Lung (tissue), 12 donors: ENCODE data around the gene TMEM161A. TPM values are rescaled to one million over a fixed set of nuclear protein-coding genes. Genes with fewer than 3 reads are reported as not detected.
"Not testable (repeated sequence)": the region's sequence is repeated elsewhere in the genome, so short reads cannot be mapped to it uniquely, and the experiment has no call there.

ENCODE experiments used
- ATAC-seq: fragments of 200-7000 bp; cut with Tn5 transposase; one replicate; pipeline ENCODE4 v1.9.1; 2020; ENCODE audit warnings: moderate number of reproducible peaks; ENCODE audit not compliant: insufficient read depth, low FRiP score
- DNase-seq, 3 donors: peaks; one replicate each; pipeline ENCODE4 v3.0.0-alpha.2; 2013 to 2017
- H3K27ac ChIP-seq, 2 donors: one replicate each; pipeline ENCODE4 v1.5.1; 2013; ENCODE audit warnings: mild to moderate bottlenecking in 2 of 2, moderate library complexity in 2 of 2, control low read depth in 1 of 2, inconsistent platforms in 1 of 2, low read depth in 1 of 2, low read length in 1 of 2
- H3K27me3 ChIP-seq, 3 donors: one replicate each; pipeline ENCODE4 v1.5.1; 2013; ENCODE audit warnings: low read length in 2 of 3; ENCODE audit not compliant: control insufficient read depth in 3 of 3, insufficient read depth in 3 of 3
- H3K36me3 ChIP-seq, 4 donors: one replicate each; pipeline ENCODE4 v1.5.1; 2013; ENCODE audit warnings: low read length in 4 of 4, mild to moderate bottlenecking in 1 of 4, moderate library complexity in 1 of 4; ENCODE audit not compliant: control insufficient read depth in 4 of 4, insufficient read depth in 4 of 4
- H3K4me1 ChIP-seq, 5 donors: one replicate each; pipeline ENCODE4 v1.5.1; 2013; ENCODE audit warnings: low read length in 5 of 5, mild to moderate bottlenecking in 2 of 5, moderate library complexity in 1 of 5; ENCODE audit not compliant: control insufficient read depth in 5 of 5, insufficient read depth in 5 of 5
- H3K4me3 ChIP-seq: one replicate; pipeline ENCODE4 v1.5.1; 2013; ENCODE audit warnings: mild to moderate bottlenecking, control low read depth, moderate library complexity
- H3K9ac ChIP-seq, 2 donors: one replicate each; pipeline ENCODE4 v1.5.1; 2013; ENCODE audit warnings: low read length in 2 of 2, control low read depth in 1 of 2; ENCODE audit not compliant: insufficient read depth in 1 of 2
- H3K9me3 ChIP-seq, 4 donors: one replicate each; pipeline ENCODE4 v1.5.1; 2013; ENCODE audit warnings: low read length in 3 of 4, mild to moderate bottlenecking in 1 of 4, moderate library complexity in 1 of 4; ENCODE audit not compliant: control insufficient read depth in 4 of 4, insufficient read depth in 3 of 4
- WGBS, 2 donors: extraction: QIAGEN DNeasy Blood & Tissue Kit; methylation state at CpG; one replicate each; pipeline ENCODE4 v1.1.7; 2013; 5-methylcytosine and 5-hydroxymethylcytosine counted together
- polyA plus RNA-seq, 2 donors: library from polyadenylated mRNA; stranded (reverse); fragments of 200-250 nt; gene quantifications; one replicate each; pipeline ENCODE4 v1.2.1, GENCODE V29; 2013
- total RNA-seq, 2 donors: library from RNA; depleted of rRNA in 1 of 2; stranded (reverse); fragments of >200 nt in 1 of 2; gene quantifications; one replicate each; pipeline ENCODE4 v1.2.1, GENCODE V29; 2014 to 2021
- TF ChIP-seq, protein P1 (sequence below): IDR thresholded peaks from 2 replicates; pipeline ENCODE4 v1.5.1; 2012; ENCODE audit warnings: mild to moderate bottlenecking; ENCODE audit errors: control extremely low read depth, extremely low read depth
- donor health status: control.
- donor health status: control.
- donor health status: Bipolar disorder and iron deficiency.
- donor health status: healthy.
- donor health status: DM: yes; HTN: yes; CAD: no.

TMEM161A gene
- total and polyA plus RNA-seq, 4 donors: 18.1 to 32.2 (median 23.1) TPM

DNA sequence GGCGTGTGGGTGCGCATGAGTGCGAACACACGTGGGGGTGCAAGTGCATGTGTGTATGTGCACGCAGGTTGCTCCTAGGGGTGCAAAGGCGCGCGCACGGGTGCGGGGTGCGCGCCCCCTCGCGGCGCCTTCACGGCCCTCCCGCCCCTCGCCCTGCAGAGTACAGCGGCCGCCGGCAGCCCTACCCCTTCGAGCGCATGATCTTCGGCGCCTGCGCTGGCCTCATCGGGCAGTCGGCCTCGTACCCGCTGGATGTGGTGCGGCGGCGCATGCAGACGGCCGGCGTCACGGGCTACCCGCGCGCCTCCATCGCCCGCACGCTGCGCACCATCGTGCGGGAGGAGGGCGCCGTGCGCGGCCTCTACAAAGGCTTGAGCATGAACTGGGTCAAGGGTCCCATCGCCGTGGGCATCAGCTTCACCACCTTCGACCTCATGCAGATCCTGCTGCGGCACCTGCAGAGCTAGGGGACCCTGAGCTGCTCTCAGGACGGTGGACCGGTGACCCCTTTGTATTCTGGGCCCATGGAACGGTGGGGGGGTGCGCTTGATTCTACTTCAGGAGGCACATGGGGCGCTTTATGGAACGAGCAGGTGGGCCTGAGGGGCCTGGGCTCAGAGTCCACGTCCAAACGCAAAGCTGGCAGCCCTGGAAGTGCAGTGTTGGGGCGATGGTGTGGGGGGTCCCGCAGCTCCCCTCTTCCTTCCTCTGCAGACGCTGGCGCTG, 27.7 kb downstream of the TMEM161A start:
- Histone ChIP-seq H3K27me3 (no peaks in the 10 kb centered on the region), H3K27ac (no peak overlapping the region), H3K9ac (no peak overlapping the region), H3K4me3 (no peak overlapping the region), H3K36me3 (peaks cover 0 to 9% (median 0%) of the 10 kb centered on the region in 4 donors), H3K9me3 (no peaks in the 10 kb centered on the region), H3K4me1 (peaks cover 0 to 34% (median 5%) of the 10 kb centered on the region in 5 donors)
- DNase-seq (peak; percentile 41 to 66 (median 57)), ATAC-seq (no peak)
- TF ChIP-seq, protein P1, sequence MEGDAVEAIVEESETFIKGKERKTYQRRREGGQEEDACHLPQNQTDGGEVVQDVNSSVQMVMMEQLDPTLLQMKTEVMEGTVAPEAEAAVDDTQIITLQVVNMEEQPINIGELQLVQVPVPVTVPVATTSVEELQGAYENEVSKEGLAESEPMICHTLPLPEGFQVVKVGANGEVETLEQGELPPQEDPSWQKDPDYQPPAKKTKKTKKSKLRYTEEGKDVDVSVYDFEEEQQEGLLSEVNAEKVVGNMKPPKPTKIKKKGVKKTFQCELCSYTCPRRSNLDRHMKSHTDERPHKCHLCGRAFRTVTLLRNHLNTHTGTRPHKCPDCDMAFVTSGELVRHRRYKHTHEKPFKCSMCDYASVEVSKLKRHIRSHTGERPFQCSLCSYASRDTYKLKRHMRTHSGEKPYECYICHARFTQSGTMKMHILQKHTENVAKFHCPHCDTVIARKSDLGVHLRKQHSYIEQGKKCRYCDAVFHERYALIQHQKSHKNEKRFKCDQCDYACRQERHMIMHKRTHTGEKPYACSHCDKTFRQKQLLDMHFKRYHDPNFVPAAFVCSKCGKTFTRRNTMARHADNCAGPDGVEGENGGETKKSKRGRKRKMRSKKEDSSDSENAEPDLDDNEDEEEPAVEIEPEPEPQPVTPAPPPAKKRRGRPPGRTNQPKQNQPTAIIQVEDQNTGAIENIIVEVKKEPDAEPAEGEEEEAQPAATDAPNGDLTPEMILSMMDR: no peak
- WGBS, 2 donors: 14 to 23% methylated on average over 60 to 66 of the region's 66 CpGs

DNA sequence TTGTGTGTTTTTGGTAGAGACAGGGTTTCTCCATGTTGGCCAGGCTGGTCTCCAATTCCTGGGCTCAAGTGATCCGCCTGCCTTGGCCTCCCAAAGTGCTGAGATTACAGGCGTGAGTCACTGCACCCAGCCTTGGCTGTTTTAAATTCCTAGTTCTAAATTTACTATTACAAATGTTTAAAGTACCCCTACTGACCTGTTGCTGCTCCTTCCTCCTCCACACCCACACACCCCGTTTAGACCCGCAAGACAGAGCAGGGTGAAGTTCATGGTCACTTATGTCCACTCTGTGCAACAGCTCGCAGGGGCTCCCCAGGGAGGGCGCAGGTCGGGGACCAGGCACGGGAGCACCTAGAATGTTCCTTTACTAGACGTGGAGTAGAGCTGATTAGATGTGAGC, 28.7 kb downstream of the TMEM161A start:
- DNase-seq: no peak
- no peak for ATAC-seq
- 81 to 87% methylated on average over 9 of the region's 9 CpGs for WGBS, 2 donors
- Histone ChIP-seq H3K4me1 (peaks cover 0 to 34% (median 6%) of the 10 kb centered on the region in 5 donors), H3K9me3 (no peaks in the 10 kb centered on the region), H3K9ac (no peak overlapping the region), H3K36me3 (peaks cover 0 to 9% (median 0%) of the 10 kb centered on the region in 4 donors), H3K27me3 (no peaks in the 10 kb centered on the region), H3K27ac (no peak overlapping the region), H3K4me3 (no peak overlapping the region)
- TF ChIP-seq, protein P1: no peak

DNA sequence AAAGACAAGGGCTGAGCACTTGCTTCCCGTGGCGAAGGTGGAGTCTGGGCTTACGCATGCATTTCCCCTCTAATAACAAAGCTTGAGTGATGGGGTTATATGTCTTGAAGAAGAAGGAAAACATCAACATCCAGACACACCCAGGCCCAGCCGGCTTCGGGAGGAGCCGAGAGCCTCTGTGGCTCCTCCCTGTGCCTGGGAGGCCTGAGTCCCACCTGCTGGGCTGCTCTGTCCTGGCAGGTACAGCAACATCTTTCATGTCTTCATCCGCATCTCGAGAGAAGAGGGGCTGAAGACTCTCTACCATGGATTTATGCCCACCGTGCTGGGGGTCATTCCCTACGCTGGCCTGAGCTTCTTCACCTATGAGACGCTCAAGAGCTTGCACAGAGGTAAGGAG, 30.6 kb downstream of the TMEM161A start:
- ATAC-seq: no peak
- no peak for DNase-seq
- Histone ChIP-seq H3K4me1 (peaks cover 0 to 26% (median 6%) of the 10 kb centered on the region in 5 donors), H3K36me3 (peaks cover 0 to 9% (median 0%) of the 10 kb centered on the region in 4 donors), H3K9me3 (no peaks in the 10 kb centered on the region), H3K9ac (no peak overlapping the region), H3K4me3 (no peak overlapping the region), H3K27ac (no peak overlapping the region), H3K27me3 (no peaks in the 10 kb centered on the region)
- WGBS, 2 donors: 84 to 91% methylated on average over 11 of the region's 11 CpGs
- TF ChIP-seq, protein P1: no peak

DNA sequence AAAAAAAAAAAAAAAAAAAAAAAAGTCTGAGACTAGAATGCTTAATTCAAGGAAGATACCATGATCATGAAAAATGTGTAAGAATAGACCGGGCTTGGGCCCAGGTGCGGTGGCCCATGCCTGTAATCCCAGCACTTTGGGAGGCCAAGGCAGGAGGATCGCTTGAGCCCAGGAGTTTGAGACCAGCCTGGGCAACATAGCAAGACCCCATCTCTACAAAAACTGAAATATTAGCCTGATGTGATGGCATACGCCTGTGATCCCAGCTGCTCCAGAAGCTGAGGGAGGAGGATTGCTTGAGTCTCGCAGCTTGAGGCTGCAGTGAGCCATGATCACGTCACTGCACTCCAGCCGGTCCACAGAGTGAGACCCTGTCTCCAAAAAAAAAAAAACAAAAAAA, 31.3 kb downstream of the TMEM161A start:
- not testable (repeated sequence) for H3K9me3 ChIP-seq, ATAC-seq, DNase-seq, H3K4me3 ChIP-seq, H3K27ac ChIP-seq, H3K9ac ChIP-seq, H3K27me3 ChIP-seq, H3K36me3 ChIP-seq
- peaks cover 0 to 19% (median 6%) of the 10 kb centered on the region in 5 donors for H3K4me1 ChIP-seq
- 97 to 98% methylated on average over 7 of the region's 7 CpGs for WGBS, 2 donors
